PC-9 (cell line): Measurements from ENCODE around the gene SEMA7A. TPM values are rescaled to one million over a fixed set of nuclear protein-coding genes. Genes with fewer than 3 reads are reported as not detected.

ENCODE experiments used
- BruUV-seq: library from RNA; stranded (reverse); fragments of 400-500 nt; replicated peaks from 2 replicates; lab custom pipeline; 2021; lab: Mats Ljungman, UMichigan
- CTCF ChIA-PET: fragments of 300-600 bp; sonication (Branson Sonifier 250); formaldehyde crosslinking; loops from one replicate; lab custom pipeline; 2022; ENCODE audit warnings: antibody characterized with exemption; lab: Charles Lee
- POLR2A ChIA-PET: fragments of 300-600 bp; sonication (Branson Sonifier 250); formaldehyde crosslinking; loops from one replicate; lab custom pipeline; 2022; ENCODE audit warnings: antibody characterized with exemption; ENCODE audit not compliant: unreplicated experiment; lab: Charles Lee
- DNase-seq, 2 experiments: peaks; one replicate each; pipeline versions ENCODE4 v3.0.0 to v3.0.0-alpha.2; 2015 to 2022; ENCODE audit warnings: mixed read lengths in 1 of 2
- H2AFZ ChIP-seq: fragments of 200-600 bp; sonication (generic); 2 replicates; pipeline ENCODE4 v1.8.1; 2017; ENCODE audit warnings: antibody characterized with exemption
- H3F3A ChIP-seq: fragments of 200-600 bp; sonication (generic); 2 replicates; pipeline ENCODE4 v1.8.1; 2017; ENCODE audit warnings: antibody characterized with exemption, mild to moderate bottlenecking, low read depth; ENCODE audit not compliant: insufficient read depth
- H3K27ac ChIP-seq: fragments of 200-600 bp; sonication (generic); 2 replicates; pipeline ENCODE4 v1.6.1; 2016; ENCODE audit warnings: mixed run types
- H3K27me3 ChIP-seq: fragments of 200-600 bp; sonication (generic); 2 replicates; pipeline ENCODE4 v1.6.1; 2016; ENCODE audit warnings: low read depth, mixed run types; ENCODE audit not compliant: insufficient read depth
- H3K36me3 ChIP-seq: fragments of 200-600 bp; sonication (generic); 2 replicates; pipeline ENCODE4 v1.6.1; 2016; ENCODE audit warnings: low read depth, mixed run types
- H3K4me1 ChIP-seq: fragments of 200-600 bp; sonication (generic); replicated peaks from 2 replicates; pipeline ENCODE4 v1.6.1; 2016; ENCODE audit warnings: mixed run types; ENCODE audit not compliant: insufficient read depth
- H3K4me2 ChIP-seq: fragments of 200-600 bp; sonication (generic); 2 replicates; pipeline ENCODE4 v1.6.1; 2017; ENCODE audit warnings: mixed run types
- H3K4me3 ChIP-seq: fragments of 200-600 bp; sonication (generic); 2 replicates; pipeline ENCODE4 v1.6.1; 2016; ENCODE audit warnings: mixed run types
- H3K79me2 ChIP-seq: fragments of 200-600 bp; sonication (generic); 2 replicates; pipeline ENCODE4 v1.6.1; 2017; ENCODE audit warnings: low read depth, mixed run types
- H3K9me2 ChIP-seq: fragments of 200-600 bp; sonication (generic); 2 replicates; pipeline ENCODE4 v1.8.1; 2017; ENCODE audit warnings: mild to moderate bottlenecking; ENCODE audit not compliant: insufficient read depth
- H3K9me3 ChIP-seq: fragments of 200-600 bp; sonication (generic); 2 replicates; pipeline ENCODE4 v1.8.1; 2016; ENCODE audit warnings: low read depth; ENCODE audit not compliant: insufficient read depth
- H4K20me1 ChIP-seq: fragments of 200-600 bp; sonication (generic); 2 replicates; pipeline ENCODE4 v1.8.1; 2017; ENCODE audit not compliant: insufficient read depth
- CTCF ChIP-seq: fragments of 200-600 bp; sonication (generic); conservative IDR thresholded peaks from 2 replicates; pipeline ENCODE4 v1.6.1; 2017; ENCODE audit warnings: mixed run types, antibody characterized with exemption, mild to moderate bottlenecking, moderate library complexity
- EZH2 ChIP-seq: fragments of 200-600 bp; sonication (generic); IDR thresholded peaks from 2 replicates; pipeline ENCODE4 v1.8.0; 2017; ENCODE audit warnings: antibody characterized with exemption, low read depth
- intact Hi-C: fragments of 100-400 bp; cut with micrococcal nuclease; formaldehyde crosslinking; loops from one replicate; pipeline ENCODE4 v1.10.0; 2022; ENCODE audit not compliant: unreplicated experiment
- total RNA-seq: library from RNA; stranded (reverse); gene quantifications from 2 replicates; pipeline ENCODE4 v1.2.3, GENCODE V29; 2021

The SEMA7A gene
- total RNA-seq, 1 experiment from 2014 or later = 8.3 TPM

GRCh38 chr15:74425630-74426029 lies 8.1 kb downstream of the SEMA7A start:
- H3K9me2 ChIP-seq = no peaks in the 10 kb centered on the region
- CTCF ChIA-PET = no interaction called here
- H3K27ac ChIP-seq = no peak overlapping the region
- H3K4me1 ChIP-seq = peaks cover 50% of the 10 kb centered on the region
- H3K4me2 ChIP-seq = no peak overlapping the region
- H3K9me3 ChIP-seq = no peaks in the 10 kb centered on the region
- H4K20me1 ChIP-seq = no peaks in the 10 kb centered on the region
- intact Hi-C loops = no loop called here
- H3K79me2 ChIP-seq = peaks cover 49% of the 10 kb centered on the region
- no TSS peak for BruUV-seq
- H3K36me3 ChIP-seq = no peaks in the 10 kb centered on the region
- H3F3A ChIP-seq = peaks cover 22% of the 10 kb centered on the region
- no peak for DNase-seq
- no peaks in the 10 kb centered on the region for H3K27me3 ChIP-seq
- no peak overlapping the region for H3K4me3 ChIP-seq
- H2AFZ ChIP-seq = no peak overlapping the region
- POLR2A ChIA-PET = interaction anchor here (0.7 kb wide), 1 partner anchor 164 kb away, joined by 4 read pairs; no protein-coding TSS in a partner anchor
- no peak for TF ChIP-seq EZH2
- no peak for TF ChIP-seq CTCF

GRCh38 chr15:74424901-74425528 lies 8.7 kb downstream of the SEMA7A start:
- Histone ChIP-seq H3K4me1 (peaks cover 56% of the 10 kb centered on the region), H3K27me3 (no peaks in the 10 kb centered on the region), H3K9me2 (no peaks in the 10 kb centered on the region), H3K4me2 (no peak overlapping the region), H3K79me2 (peaks cover 49% of the 10 kb centered on the region), H3K9me3 (no peaks in the 10 kb centered on the region), H3F3A (peaks cover 26% of the 10 kb centered on the region), H3K27ac (no peak overlapping the region), H4K20me1 (no peaks in the 10 kb centered on the region), H3K36me3 (no peaks in the 10 kb centered on the region), H3K4me3 (no peak overlapping the region), H2AFZ (no peak overlapping the region)
- BruUV-seq = no TSS peak
- intact Hi-C loops = no loop called here
- ChIA-PET CTCF (no interaction called here), POLR2A (no interaction called here)
- DNase-seq = no peak
- no peak for TF ChIP-seq EZH2
- no peak for TF ChIP-seq CTCF

- no peak overlapping the region for H2AFZ ChIP-seq
- no peaks in the 10 kb centered on the region for H3K36me3 ChIP-seq
- peaks cover 49% of the 10 kb centered on the region for H3K79me2 ChIP-seq
- TF ChIP-seq CTCF = no peak
- TF ChIP-seq EZH2 = no peak
- ChIA-PET POLR2A (interaction anchor here (0.6 kb wide), 1 partner anchor 418 kb away, joined by 20 read pairs; no protein-coding TSS in a partner anchor), CTCF (no interaction called here)
- TSS peak; percentile 82 for BruUV-seq
- intact Hi-C loops = loop anchor here (1.0 kb wide), 3 partner anchors 10 to 108 kb away; partner anchors contain the start of gene SEMA7A
- no peak overlapping the region for H3K4me3 ChIP-seq
- H3K27me3 ChIP-seq = no peaks in the 10 kb centered on the region
- H3F3A ChIP-seq = peaks cover 30% of the 10 kb centered on the region
- peaks cover 65% of the 10 kb centered on the region for H3K4me1 ChIP-seq
- no peaks in the 10 kb centered on the region for H4K20me1 ChIP-seq
- H3K4me2 ChIP-seq = peak overlapping the region; percentile 52
- no peaks in the 10 kb centered on the region for H3K9me2 ChIP-seq
- no peaks in the 10 kb centered on the region for H3K9me3 ChIP-seq
- DNase-seq = peak; percentile 36 to 78
- H3K27ac ChIP-seq = peak overlapping the region; percentile 80
These were observed 10.1 kb downstream of the SEMA7A start for GRCh38 chr15:74423431-74424257.
